LNCAP (cell line): ENCODE data around the gene SLC26A1.

ENCODE experiments used
- TF ChIP-seq, protein P1 (sequence below): fragments of 450-650 bp; IDR thresholded peaks from 2 replicates; pipeline ENCODE4 v1.5.1; 2017; ENCODE audit warnings: mild to moderate bottlenecking

SLC26A1 gene, protein sequence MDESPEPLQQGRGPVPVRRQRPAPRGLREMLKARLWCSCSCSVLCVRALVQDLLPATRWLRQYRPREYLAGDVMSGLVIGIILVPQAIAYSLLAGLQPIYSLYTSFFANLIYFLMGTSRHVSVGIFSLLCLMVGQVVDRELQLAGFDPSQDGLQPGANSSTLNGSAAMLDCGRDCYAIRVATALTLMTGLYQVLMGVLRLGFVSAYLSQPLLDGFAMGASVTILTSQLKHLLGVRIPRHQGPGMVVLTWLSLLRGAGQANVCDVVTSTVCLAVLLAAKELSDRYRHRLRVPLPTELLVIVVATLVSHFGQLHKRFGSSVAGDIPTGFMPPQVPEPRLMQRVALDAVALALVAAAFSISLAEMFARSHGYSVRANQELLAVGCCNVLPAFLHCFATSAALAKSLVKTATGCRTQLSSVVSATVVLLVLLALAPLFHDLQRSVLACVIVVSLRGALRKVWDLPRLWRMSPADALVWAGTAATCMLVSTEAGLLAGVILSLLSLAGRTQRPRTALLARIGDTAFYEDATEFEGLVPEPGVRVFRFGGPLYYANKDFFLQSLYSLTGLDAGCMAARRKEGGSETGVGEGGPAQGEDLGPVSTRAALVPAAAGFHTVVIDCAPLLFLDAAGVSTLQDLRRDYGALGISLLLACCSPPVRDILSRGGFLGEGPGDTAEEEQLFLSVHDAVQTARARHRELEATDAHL

DNA sequence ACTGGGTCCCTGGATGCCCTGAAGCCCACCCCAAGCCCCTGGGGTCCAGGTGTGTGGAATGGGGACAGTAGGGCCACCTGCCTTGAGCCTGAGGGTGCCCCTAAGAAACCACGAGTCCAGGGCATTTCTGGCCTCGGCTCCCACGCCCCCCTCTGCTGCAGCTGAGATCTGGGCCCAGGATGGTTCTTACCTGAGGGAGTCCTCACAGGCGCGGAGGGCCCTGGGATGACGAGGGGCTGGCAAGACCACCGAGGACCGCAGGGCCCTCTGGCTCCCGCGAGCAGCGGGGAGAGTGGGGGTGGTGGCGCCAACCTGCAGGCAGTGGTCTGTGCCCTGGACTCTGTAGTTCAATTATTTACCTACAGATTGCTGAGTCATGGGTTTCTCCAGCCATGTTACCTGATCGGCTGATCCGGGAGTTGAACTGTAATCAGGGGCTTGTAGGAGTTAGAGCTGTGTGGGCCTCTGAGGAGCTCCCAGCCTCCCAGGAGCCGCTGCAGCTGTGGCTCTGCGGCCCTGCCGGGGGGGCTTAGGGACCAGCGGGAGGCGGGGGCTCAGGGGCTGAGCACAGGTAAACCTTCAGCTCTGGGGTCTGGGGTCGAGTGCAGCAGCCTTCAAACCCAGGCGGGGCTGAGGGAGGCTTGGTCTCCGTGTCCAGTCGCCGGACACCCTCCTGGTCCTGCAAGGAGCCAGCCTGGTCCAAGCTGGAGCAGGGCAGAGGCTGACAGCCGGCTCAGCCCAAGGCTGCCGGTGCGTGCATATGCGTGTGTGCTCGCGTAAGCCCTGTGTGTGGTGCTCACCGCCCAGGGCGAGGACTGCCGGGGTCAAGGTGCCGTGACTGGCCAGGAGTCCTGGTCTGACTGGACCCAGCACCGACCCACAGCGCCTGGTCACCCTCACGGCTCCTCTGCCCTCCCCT, at the start of gene SLC26A1:
Gene SLC26A1 (minus strand): TSS at position 294 of the 919 bp plus-strand sequence. CDS start 1,701 bp downstream, outside the sequence.
- TF ChIP-seq, protein P1, sequence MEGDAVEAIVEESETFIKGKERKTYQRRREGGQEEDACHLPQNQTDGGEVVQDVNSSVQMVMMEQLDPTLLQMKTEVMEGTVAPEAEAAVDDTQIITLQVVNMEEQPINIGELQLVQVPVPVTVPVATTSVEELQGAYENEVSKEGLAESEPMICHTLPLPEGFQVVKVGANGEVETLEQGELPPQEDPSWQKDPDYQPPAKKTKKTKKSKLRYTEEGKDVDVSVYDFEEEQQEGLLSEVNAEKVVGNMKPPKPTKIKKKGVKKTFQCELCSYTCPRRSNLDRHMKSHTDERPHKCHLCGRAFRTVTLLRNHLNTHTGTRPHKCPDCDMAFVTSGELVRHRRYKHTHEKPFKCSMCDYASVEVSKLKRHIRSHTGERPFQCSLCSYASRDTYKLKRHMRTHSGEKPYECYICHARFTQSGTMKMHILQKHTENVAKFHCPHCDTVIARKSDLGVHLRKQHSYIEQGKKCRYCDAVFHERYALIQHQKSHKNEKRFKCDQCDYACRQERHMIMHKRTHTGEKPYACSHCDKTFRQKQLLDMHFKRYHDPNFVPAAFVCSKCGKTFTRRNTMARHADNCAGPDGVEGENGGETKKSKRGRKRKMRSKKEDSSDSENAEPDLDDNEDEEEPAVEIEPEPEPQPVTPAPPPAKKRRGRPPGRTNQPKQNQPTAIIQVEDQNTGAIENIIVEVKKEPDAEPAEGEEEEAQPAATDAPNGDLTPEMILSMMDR = no peak

DNA sequence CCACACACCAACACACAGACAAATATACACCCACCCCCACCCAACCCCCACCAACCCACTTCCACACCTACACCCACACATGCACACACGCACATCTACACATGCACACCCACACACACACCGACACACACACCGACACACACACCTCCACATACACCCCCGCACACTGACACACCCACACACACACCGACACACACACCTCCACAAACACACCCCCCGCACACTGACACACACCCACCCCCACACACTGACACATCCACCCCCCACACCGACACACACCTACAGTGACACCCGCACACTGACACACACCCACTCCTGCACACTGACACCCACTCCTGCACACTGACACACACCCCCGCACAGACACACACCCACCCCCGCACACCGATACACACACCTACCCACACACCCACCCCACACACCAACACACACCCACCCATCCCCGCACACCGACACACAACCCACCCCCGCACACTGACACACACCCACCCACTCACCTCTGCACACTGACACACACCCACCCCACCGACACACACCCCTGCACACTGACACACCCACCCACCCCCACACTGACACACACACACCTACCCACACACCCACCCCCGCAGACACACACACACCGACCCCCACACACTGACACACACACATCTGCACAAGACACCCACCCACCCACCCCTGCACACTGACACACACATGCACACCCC, 49.3 kb upstream of the SLC26A1 start:
- TF ChIP-seq, protein P1 = no peak

DNA sequence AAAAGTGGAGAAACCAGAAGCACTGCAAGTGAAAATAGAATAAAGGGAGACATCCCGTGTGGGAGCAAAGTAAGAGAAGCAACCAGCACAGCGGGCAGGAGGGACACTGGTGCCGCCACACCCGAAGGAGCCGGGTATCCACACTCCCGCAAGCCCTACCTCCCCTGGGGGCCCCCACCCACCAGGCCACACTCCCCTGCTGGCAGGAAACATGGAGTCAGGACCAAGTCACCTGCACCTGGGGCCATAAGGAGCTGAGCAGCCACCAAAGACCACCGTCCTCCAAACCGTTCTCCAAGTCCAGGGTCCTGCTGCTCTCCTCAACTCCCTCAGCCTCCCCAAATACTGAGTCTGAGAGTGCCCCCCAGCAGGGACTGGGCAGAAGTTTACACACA, 48.7 kb upstream of the SLC26A1 start:
- TF ChIP-seq, protein P1 = no peak

DNA sequence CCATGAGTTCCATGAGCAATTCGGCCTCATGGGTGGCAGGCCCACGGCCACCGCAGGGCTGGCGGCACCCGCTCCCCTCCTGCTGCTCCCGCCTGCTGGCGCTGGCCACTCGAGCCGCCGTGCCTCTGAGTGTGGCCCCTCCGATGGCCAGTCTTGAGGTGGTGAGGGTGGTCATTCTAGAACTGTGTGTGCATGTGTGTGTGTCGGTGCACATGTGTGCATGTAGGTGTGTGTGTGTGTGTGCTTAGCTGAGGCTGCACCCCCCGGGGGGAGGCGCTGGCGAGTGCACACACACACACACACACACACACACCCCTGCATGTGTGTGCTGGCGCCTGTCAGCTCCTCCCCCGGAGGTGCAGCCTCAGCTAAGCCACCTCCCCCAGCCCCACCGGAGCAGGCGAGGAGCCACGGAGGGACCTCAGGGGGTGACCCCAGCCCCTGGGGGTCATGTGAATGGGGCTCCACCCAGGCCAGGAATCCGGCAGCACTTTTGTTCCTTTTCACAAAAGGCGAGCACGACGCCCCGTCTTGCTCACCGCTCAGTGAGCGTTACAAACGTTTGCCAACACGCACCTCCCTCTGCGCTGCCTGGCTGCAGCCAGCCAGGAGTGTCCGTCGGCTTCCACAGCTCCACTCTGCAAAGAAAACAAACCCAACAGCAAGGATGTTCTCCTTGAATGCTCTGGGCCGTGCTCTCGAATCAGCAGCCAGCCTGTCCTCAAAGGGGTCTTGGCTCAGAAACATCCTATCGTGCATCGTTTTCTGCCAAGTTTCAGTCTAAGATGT, 48.1 kb upstream of the SLC26A1 start:
- TF ChIP-seq, protein P1 = no peak

DNA sequence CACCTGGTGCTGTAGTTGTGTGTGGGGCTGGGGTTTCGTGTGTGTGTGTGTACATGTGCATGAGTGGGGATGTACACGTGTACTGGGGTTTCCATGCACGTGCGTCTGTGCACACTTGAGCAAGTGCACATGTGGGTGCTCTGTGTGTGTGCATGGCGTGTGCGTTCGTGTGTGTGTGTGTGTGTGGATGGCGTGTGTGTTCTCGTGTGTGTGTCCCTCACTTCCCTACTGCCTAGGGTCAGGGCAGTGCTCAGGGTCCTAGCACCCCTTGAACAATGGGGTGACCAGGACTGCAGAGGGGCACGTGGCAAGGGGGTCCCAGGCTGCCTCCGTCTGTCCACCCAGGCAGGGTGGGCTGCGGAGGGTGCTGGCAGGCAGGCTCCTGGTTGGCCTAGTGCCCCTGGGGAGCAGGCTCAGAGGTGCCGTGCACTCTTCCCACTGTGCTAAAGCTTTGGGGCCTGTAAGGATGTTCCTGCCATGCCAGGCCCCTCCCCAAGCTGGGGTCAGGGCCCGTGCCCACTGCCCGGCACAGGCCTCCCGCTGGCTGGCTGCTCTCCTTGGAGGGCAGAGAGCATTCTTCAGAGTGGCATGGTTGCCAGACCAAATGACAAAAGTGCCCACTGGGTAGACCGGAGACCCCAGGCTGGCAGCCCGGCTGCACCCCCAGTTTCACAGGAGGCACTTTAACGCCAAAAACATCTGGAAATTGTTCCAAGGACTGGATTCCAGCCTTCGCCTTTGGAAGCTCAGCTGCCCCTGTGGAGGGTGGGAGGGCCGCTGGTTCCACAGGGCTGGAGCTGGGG, 47.3 kb upstream of the SLC26A1 start:
- TF ChIP-seq, protein P1 = no peak
